ENCODE results near the gene HPCAL1.

HPCAL1 gene

GRCh38 chr2:10393640-10393982 is 90.9 kb downstream of the HPCAL1 start:
- DNase-seq = no peak

- no peak for DNase-seq
Observed at GRCh38 chr2:10395893-10396292, 93.2 kb downstream of the HPCAL1 start.

- DNase-seq = no peak
Observed at GRCh38 chr2:10396464-10396863, 93.8 kb downstream of the HPCAL1 start.

GRCh38 chr2:10397297-10397875 is 94.7 kb downstream of the HPCAL1 start:
- no peak for DNase-seq

GRCh38 chr2:10397878-10398277 is 95.2 kb downstream of the HPCAL1 start:
- DNase-seq = no peak

GRCh38 chr2:10398496-10398895 is 95.8 kb downstream of the HPCAL1 start:
- DNase-seq = no peak

- no peak for DNase-seq
Observed at GRCh38 chr2:10399358-10399757, 96.7 kb downstream of the HPCAL1 start.

GRCh38 chr2:10400002-10400401 is 97.3 kb downstream of the HPCAL1 start:
- no peak for DNase-seq

- no peak for DNase-seq
Observed at GRCh38 chr2:10400568-10400977, 97.9 kb downstream of the HPCAL1 start.

- no peak for DNase-seq
Observed at GRCh38 chr2:10400978-10401951, 98.6 kb downstream of the HPCAL1 start.

- DNase-seq = no peak
Observed at GRCh38 chr2:10402062-10402585, 99.4 kb downstream of the HPCAL1 start.

GRCh38 chr2:10402653-10403215 is 100.0 kb downstream of the HPCAL1 start:
- DNase-seq = no peak

GRCh38 chr2:10404324-10405143 is 101.8 kb downstream of the HPCAL1 start:
- no peak for DNase-seq

GRCh38 chr2:10405448-10405847 is 102.7 kb downstream of the HPCAL1 start:
- DNase-seq = no peak

GRCh38 chr2:10406016-10406415 is 103.3 kb downstream of the HPCAL1 start:
- DNase-seq = no peak

GRCh38 chr2:10406491-10407188 is 103.9 kb downstream of the HPCAL1 start:
- no peak for DNase-seq

GRCh38 chr2:10407432-10407831 is 104.7 kb downstream of the HPCAL1 start:
- DNase-seq = no peak

GRCh38 chr2:10407841-10408648 is 105.3 kb downstream of the HPCAL1 start:
- peak; percentile 60 for DNase-seq

- peak; percentile 81 for DNase-seq
Observed at GRCh38 chr2:10408649-10409579, 106.2 kb downstream of the HPCAL1 start.

Measured in activated CD8-positive, alpha-beta memory T cell treated with anti-CD3 and anti-CD28 coated beads, Interleukin-2, amount 50 U/mL, for 4 hours (primary cell).